Hematopoietic multipotent progenitor cell treated with erythropoietin and hydrocortisone succinate and interleukin-3 and kit ligand, for 8 days (in vitro differentiated cells): ENCODE measurements around the gene CARD14.
"Not testable (repeated sequence)": the region's sequence is repeated elsewhere in the genome, so short reads cannot be mapped to it uniquely, and the experiment has no call there.

ENCODE experiments used
- DNase-seq: peaks from one replicate; pipeline ENCODE4 v3.0.0-alpha.2; 2015

The CARD14 gene

GRCh38 chr17:80187090-80187489, 17.3 kb downstream of the CARD14 start:
- no peak for DNase-seq

DNA sequence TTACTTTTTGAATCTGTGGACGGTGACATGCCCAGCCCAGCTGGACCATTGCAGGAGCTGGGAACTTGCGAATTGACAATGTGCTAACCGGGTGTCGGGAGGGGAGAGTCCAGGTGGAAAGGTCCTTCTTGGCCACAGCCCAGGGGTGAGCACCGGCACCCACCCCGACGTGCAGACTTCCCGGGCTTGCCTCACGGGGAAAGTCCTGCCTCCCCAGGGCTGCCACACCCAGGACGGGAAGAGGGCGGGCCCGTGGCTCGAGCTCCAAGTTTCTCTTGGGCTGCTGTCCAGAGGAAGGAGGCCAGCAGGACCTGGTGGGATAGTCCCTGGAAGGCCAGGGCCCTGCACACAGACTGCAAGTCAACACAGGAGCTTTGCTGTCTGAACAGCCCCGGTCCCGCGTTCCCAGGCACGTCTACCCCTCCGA, 17.7 kb downstream of the CARD14 start:
- DNase-seq, result no peak

- no peak for DNase-seq
Observed at GRCh38 chr17:80189611-80190010, 19.8 kb downstream of the CARD14 start.

GRCh38 chr17:80190716-80191115, 20.9 kb downstream of the CARD14 start:
- no peak for DNase-seq

GRCh38 chr17:80191192-80191591, 21.4 kb downstream of the CARD14 start:
- no peak for DNase-seq

DNA sequence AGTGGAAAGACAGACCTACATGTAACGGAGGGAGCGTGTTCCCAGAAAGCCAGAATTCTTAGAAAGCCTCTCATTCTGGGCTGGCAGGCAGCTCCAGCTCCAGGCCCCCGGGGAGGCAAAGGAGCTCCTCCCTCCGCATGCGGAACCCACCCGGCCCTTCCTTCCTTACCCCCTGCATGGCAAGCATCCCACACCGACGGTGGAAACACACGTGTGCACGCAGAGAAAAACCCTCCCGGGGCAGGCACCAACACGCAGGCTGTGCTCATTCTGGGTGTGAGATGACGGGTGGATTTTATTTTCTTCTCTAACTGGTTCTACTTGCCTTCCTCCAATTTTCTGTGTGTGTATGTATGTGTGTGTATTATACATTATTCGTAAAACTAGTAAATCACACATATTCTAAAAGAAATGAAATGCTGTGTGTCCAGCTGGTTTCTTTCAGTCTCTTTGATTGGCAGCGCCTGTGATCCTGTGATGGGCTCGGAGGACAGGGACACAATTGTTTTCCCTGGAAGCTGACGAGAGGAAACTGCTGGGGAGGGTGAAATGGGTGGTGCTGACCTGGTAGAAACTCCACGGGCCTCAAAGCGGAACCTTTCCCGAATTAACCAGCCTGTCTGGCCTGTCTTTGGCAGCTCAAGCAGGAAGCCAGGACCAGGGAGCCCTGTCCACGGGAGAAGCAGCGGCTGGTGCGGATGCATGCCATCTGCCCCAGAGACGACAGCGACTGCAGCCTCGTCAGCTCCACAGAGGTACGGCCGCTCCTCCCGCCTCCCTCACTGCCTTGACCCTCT, 22.2 kb downstream of the CARD14 start:
- DNase-seq, result no peak

DNA sequence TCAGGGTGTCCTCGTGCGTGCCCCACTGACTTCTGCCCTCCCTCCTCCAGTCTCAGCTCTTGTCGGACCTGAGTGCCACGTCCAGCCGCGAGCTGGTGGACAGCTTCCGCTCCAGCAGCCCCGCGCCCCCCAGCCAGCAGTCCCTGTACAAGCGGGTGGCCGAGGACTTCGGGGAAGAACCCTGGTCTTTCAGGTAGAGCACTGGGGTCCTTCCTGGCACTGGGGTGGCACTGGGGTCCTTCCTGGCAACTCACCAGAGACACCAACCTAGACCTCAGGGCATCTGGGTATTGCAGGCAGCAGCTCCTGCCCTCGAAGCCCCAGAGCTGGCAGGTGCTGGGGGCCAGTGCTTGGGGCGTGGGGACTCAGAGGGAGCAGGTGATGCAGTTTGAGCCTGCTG, 25.3 kb downstream of the CARD14 start:
- no peak for DNase-seq

DNA sequence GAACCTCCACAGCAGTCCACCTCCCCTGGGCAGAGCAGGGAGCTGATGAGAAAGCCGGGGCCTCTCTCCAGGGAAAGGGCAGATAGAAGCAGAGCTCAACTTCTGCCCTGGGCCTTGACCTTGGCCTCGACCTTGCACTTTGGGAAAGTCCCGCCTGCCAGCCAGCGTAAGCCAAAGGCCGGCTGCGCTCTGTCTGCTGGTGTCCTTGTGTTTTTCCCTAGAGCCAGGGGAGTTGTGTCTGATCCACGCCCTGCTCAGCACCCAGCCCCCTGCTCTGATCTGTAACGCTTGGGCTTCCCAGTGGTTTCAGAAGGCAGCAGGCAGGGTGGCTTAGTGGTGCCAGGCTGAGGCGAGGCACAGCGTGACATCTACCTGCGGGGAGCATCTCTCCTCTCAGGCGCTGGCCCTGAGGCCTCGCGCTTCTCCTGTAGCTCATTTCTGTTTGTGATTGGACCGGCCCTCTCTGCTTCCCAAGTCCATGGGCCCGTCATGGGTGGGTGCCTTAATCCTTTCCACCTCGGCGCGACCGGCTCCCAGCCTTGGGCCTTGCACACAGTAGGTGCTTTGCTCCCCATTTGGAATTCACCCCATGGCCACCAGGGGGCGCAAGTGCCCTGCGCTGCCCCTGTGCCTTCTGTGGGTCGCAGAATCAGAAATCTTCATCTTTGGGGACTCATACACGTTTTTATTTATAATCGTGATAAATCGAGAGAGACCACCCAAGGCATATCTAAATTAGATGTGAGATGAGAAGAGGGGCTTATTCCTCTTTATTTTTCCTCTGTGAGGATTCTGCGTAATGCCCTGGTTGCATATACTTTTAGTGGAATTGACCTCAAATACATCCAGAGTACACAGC, 26.1 kb downstream of the CARD14 start:
- DNase-seq, result peak; percentile 36

DNA sequence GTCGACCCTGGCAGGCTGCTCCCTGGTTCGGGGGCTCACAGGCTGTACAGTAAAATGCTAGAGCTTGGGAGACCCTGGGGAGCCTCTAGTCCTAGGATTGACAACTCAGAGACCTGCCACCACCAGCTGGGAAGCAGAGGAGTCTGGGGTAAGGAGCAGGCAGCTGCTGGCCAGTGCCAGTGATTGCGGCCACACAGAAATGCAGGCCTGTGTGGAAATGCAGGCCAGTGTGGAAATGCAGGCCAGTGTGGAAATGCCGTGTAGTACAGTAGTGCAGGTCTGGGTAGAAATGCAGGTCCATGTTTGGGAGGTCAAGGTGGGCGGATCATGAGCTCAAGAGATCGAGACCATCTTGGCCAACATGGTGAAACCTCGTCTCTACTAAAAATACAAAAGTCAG, 26.8 kb downstream of the CARD14 start:
- no peak for DNase-seq

GRCh38 chr17:80198144-80198661, 28.4 kb downstream of the CARD14 start:
- DNase-seq, result no peak

- not testable (repeated sequence) for DNase-seq
Observed at GRCh38 chr17:80199295-80199694, 29.5 kb downstream of the CARD14 start.

DNA sequence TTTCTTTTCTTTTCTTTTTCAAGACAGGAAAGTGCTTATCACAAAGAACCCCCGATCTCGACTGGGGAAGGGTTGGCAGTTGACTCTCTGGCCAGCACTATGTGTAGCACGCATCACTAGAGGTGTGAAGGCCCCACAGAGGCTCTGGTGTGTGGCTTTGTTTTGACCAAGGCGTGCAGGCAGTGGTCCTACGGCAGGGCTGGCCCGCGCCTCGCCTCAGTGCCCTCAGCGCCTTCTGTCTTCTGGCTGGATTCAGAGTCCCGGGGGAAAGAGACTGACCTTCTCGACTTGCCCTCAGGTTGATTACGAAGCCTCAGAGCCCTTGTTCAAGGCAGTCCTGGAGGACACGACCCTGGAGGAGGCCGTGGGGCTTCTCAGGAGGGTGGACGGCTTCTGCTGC, 31.6 kb downstream of the CARD14 start:
- DNase-seq, result no peak

GRCh38 chr17:80202197-80202596, 32.4 kb downstream of the CARD14 start:
- DNase-seq, result no peak

DNA sequence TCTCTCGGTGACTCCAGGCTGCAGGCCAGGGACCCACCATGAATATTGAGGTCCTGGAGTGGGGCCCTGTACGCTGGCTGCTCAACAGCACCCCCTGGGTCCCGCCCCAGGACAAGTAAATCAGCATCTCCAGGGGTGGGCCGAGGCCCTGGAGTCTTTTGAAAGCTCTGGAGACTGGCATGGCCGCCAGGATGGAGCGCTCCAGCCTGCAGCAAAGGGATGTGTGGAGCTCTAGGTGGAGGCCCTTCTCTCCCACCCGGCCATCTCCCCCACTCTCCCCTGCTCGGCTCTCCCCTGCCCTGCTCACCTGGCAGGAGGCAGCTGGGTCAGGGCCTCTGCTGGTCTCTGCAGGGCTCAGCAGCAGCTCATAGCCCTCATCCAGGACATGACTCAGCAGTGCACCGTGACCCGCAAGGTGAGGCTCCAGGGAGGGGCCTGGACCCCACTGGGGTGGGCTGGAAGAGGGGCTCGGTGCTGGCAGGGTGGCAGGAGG, 33.7 kb downstream of the CARD14 start:
- DNase-seq, result no peak

DNA sequence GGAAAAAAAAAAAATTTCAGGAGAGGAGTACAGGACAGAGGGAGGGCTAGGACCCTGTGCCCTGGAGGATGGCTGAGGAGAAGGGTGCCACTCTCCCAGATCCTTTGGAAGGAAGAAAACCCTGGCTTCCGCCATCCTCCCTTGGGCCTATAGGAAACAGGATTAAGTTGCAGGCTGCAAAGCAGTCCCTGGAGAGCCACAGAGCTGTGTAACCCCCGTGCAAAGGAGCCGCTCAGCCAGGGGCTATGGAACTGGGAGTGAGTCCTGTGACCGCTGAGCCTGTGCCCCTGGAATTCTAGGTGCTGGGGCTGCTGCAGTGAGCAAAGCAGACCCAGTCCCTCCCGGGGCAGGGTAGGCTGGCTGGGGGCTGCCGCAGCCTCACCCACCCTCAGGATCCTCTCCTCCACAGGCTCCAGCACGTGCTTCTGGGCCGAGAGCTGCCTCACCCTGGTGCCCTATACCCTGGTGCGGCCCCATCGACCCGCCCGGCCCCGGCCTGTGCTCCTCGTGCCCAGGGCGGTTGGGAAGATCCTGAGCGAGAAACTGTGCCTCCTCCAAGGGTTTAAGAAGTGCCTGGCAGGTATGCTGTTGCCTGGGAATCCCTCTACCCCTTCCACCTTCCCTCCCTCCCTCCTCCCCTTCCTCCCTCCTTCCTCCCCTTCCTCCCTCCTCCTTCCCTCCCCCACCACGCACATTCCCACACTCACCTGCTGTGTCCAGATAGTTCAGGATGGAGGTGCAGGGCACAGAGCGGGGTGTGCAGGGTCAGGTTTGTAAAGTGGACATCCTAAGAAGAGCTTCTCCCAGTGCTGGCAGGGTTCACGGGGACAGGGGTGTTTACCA, 35.0 kb downstream of the CARD14 start:
- DNase-seq, result no peak

DNA sequence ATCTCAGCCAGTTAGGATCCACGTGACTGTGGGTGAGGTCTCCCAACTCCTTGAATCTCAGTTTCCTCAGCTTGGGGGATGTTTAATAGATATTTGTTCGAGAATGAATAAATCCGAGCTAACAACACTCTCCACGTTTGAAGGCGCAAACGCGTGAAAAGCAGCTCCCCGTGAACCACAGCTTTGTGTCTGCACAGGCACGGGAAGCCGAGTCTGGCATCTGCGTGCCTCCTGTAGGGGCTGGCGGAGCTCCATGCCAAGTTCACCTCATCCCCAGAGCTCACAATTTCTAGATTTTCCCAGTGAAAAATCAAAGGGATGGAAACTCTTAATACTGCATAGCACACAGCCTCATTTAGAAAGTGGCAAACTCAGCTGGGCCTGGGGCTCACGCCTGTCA, 36.0 kb downstream of the CARD14 start:
- DNase-seq, result no peak

DNA sequence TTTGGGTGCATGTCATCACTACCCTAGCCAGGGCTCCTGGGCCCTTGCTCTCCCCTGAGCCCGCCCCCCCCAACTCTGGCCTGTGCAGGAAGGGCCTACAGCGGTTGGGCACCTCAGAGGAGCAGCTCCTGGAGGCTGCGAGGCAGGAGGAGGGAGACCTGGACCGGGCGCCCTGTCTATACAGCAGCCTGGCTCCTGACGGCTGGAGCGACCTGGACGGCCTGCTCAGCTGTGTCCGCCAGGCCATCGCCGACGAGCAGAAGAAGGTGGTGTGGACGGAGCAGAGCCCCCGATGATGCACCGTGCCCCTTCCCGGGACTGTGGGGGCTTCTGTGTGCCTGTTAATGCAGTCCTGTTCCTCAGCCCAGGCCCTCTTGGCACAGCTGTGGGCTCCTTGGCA, 38.2 kb downstream of the CARD14 start:
- no peak for DNase-seq

DNA sequence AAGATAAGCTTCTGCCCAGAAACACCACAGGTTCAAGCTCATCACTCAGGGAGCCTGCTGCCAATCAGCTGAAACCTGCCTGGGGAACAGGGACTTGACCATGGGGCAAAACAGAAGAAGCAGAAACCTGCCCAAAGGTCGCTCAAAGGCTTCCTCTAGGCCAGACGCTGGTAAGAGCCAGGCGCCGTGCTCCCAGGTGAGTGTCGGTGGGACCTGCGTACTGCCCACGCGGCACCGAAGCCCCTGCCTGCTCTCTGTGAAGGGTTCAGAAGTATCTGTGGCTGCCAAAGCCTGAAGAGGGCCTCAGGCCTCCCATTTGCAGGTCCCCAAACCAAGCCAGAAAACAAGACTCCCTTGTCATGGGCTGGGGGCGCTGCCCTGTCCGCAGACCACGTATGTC, 39.9 kb downstream of the CARD14 start:
- DNase-seq, result no peak

GRCh38 chr17:80210348-80211108, 40.7 kb downstream of the CARD14 start:
- no peak for DNase-seq

DNA sequence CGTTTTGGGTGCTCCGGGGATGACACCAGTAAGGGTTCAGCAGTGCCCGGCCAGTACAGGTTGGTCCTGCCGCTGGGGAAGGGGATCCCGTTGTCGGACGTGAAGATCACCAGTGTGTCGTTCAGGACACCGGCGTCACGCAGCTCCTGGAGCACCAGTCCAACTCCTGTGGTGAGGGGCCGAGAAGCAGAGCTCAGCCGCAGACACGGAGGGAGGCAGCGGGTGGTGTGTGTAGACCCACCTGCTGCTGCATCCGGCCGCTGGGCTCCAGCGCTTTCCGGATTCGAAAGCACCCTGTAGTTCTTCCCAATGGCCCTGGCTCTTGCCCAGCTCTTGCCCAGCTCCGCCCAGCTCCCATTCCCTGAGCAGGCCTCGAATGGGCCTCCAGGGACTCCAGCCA, 42.3 kb downstream of the CARD14 start:
- no peak for DNase-seq

DNA sequence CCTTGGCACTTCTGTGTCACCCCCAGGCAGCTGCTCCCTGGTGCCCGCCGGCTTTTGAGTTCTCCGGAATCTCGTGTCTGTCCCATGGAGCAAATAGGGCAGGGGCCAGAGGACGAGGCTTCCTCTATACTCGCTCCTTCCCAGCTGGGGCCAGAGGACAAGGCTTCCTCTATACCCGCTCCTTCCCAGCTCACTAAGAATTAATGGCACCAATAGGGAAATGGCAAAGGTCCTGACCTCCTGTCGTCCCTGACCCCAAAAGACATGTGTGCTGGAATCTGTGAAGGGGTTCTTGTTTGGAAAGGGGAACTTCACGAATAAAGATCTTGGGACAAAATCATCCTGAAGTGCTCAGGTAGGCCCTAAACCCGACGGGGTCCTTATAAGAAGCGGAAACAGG, 42.7 kb downstream of the CARD14 start:
- DNase-seq, result no peak
